SJSA1 (cell line): ENCODE measurements around the gene LRRC4C. TPM values are rescaled to one million over a fixed set of nuclear protein-coding genes. Genes with fewer than 3 reads are reported as not detected.
A peak's percentile ranks its signal among the peaks of the same experiment; 100 is the strongest.

ENCODE experiments used
- DNase-seq, 2 experiments: peaks; one replicate each; pipeline ENCODE4 v3.0.0-alpha.2; 2015 to 2020; ENCODE audit warnings: low spot score in 2 of 2, low read depth in 1 of 2
- H3K27ac ChIP-seq: fragments of 250-450 bp; sonication (Bioruptor Pico); 2 replicates; pipeline ENCODE4 v1.5.1; 2020; ENCODE audit warnings: mild to moderate bottlenecking, moderate library complexity
- H3K27me3 ChIP-seq: fragments of 250-450 bp; sonication (Bioruptor Pico); replicated peaks from 2 replicates; pipeline ENCODE4 v1.5.1; 2020; ENCODE audit warnings: mild to moderate bottlenecking, moderate library complexity
- H3K36me3 ChIP-seq: fragments of 250-450 bp; sonication (Bioruptor Pico); 2 replicates; pipeline ENCODE4 v1.5.1; 2020; ENCODE audit warnings: mild to moderate bottlenecking
- H3K4me1 ChIP-seq: fragments of 250-450 bp; sonication (Bioruptor Pico); replicated peaks from 2 replicates; pipeline ENCODE4 v1.6.1; 2021; ENCODE audit warnings: mild to moderate bottlenecking
- H3K4me3 ChIP-seq: fragments of 250-450 bp; sonication (Bioruptor Pico); 2 replicates; pipeline ENCODE4 v1.5.1; 2020; ENCODE audit warnings: mild to moderate bottlenecking
- H3K9me3 ChIP-seq: fragments of 250-450 bp; sonication (Bioruptor Pico); replicated peaks from 2 replicates; pipeline ENCODE4 v1.5.1; 2020; ENCODE audit warnings: mild to moderate bottlenecking
- total RNA-seq: library from RNA; depleted of rRNA; stranded (reverse); fragments of >200 nt; shearing (Covaris generic); gene quantifications from 2 replicates; pipeline ENCODE4 v1.2.3, GENCODE V29; 2014

Gene LRRC4C
- total RNA-seq, 1 experiment from 2014 or later: not detected

DNA sequence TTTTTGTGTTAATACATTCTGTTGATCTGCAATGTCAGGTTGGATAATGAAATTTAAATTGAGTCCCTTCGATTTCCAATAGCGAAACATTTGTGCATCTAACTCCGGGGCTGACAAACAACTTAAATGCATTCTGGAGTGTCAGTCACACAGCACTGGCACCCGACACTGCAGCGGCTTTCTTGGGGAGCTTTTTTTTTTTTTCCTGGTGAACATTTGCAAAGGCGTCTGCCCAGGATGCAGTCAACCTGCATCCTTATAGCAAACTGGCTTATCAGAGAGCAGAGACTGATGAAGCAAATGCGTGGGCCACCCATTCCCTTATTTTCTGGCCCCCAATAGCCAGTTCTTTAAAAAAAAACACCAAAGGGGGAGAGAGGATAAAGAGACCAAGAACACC is 1167.7 kb downstream of the LRRC4C start:
- Histone ChIP-seq H3K4me3 (no peak overlapping the region), H3K9me3 (0 out of 2 replicates have a peak, but pooled peaks cover 3% of the 10 kb centered on the region), H3K27ac (no peak overlapping the region), H3K27me3 (0 out of 2 replicates have a peak, but pooled peaks cover 17% of the 10 kb centered on the region), H3K4me1 (no peaks in the 10 kb centered on the region; the same call in 1 of the 2 replicates), H3K36me3 (no peaks in the 10 kb centered on the region)
- DNase-seq: no peak

DNA sequence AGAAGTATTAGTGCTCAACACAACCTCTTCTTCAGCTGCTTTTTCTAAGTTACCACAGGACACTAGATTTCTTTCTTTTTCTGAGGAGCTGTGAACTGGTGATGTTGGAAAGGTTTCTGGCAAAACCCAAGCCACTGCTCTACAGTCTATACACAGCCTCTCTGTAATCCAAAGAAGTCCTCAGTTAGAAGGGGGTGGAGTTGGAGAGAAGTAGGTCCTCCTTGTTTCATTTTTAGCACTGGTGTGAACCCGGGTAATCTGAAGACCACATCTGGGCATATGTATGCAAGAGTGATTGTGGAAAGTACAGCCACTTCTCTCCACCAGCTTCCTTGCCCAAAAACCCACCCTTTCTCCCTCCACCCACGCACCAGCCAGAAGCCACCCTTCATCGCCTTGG is 1168.1 kb downstream of the LRRC4C start:
- H3K36me3 ChIP-seq: no peaks in the 10 kb centered on the region
- H3K9me3 ChIP-seq: 0 out of 2 replicates have a peak, but pooled peaks cover 3% of the 10 kb centered on the region
- H3K4me3 ChIP-seq: no peak overlapping the region
- H3K27me3 ChIP-seq: 0 out of 2 replicates have a peak, but pooled peaks cover 20% of the 10 kb centered on the region
- no peak overlapping the region for H3K27ac ChIP-seq
- DNase-seq: no peak
- no peaks in the 10 kb centered on the region; the same call in 1 of the 2 replicates for H3K4me1 ChIP-seq

DNA sequence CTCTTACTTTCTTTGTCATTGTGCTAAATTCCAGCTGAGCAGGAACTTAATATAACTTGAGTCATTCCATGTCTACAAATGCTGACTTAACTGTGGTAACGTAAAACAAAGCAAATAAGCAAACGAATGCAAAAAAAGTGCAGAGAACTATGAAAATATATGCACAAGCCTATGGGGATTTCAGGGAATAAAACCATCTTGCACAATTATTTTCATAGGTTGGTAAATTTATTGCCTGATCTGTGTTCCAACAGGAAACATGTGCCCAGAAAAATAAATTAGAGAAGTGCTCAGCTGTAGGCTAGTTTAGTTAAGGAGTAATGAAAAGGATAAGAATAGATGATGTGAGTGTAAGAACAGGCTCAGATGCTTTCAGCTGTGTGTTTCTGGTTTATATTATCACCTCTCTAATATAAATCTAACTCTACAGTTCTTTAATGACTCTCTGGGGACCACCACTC is 1169.3 kb downstream of the LRRC4C start:
- peak in 1 of 2 experiments; percentile 7 for DNase-seq
- H3K27ac ChIP-seq: no peak overlapping the region

DNA sequence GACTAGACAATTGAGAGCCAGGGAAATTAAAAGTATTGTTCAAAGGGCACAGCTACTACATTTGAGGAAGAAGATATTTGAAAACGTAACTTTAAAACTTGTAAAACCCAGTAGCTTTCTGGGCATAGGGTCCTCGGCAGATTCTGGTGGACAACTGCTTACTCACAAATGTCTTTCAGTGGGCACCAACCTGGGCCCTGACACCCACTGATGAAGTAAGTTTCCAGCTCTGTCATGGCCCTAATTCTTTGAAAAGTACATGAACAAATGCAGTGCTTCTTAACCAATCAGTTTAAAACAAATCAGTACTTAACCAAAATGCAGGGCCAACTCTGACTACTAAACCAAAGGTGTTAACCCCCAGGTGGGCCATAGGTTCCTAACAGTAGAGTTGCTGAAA is 1170.1 kb downstream of the LRRC4C start:
- Histone ChIP-seq H3K36me3 (no peaks in the 10 kb centered on the region), H3K27ac (no peak overlapping the region), H3K27me3 (0 out of 2 replicates have a peak, but pooled peaks cover 20% of the 10 kb centered on the region), H3K9me3 (0 out of 2 replicates have a peak, but pooled peaks cover 3% of the 10 kb centered on the region), H3K4me3 (no peak overlapping the region), H3K4me1 (no peaks in the 10 kb centered on the region; the same call in 1 of the 2 replicates)
- DNase-seq: no peak

More for the DNA sequence above, 1169.3 kb downstream of the LRRC4C start:
- Histone ChIP-seq H3K4me1 (no peaks in the 10 kb centered on the region; the same call in 1 of the 2 replicates), H3K36me3 (no peaks in the 10 kb centered on the region), H3K9me3 (0 out of 2 replicates have a peak, but pooled peaks cover 3% of the 10 kb centered on the region), H3K27me3 (0 out of 2 replicates have a peak, but pooled peaks cover 20% of the 10 kb centered on the region), H3K4me3 (no peak overlapping the region)

DNA sequence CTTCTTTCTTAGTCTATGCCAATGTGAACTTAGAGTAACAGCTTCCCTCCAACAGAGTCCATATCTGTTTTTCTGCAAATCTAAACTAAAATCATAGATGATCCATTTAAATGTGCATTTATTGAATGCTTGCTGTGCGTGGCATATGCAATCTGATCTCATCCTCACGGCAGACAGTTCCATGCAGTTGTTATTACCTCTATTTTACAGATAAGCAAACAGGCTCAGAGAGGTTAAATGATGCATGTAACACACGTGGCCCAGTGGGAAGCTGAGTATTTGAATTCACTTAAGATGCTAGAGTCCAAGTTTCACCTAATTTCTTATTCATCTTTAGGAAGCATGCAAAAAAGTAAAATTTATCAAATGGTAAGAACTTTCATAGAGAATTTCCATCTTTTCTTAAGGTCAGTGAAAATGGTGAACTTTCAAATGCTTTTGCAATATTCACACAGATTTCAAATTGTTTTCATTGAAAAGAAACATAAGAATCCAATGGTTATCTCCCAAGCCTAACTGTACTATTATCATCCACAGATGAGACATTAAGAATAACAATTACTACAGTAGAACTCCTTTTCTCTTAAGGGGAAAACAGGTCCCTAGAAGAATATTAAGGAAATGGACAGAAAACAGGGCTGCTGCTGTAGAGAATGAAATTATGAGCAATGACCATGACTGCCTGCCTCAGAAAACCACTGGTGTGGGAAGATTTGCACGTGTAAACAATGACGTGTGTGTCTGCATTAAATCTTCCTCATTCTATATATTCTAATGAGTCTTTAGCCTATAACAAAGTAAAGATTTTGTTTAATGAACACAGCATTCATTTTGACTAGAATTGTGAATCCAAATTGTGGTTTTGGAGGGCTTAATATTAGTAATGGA is 1171.3 kb downstream of the LRRC4C start:
- H3K36me3 ChIP-seq: no peaks in the 10 kb centered on the region
- no peaks in the 10 kb centered on the region for H3K4me1 ChIP-seq
- no peak overlapping the region for H3K27ac ChIP-seq
- 0 out of 2 replicates have a peak, but pooled peaks cover 11% of the 10 kb centered on the region for H3K27me3 ChIP-seq
- no peak overlapping the region for H3K4me3 ChIP-seq
- DNase-seq: no peak
- H3K9me3 ChIP-seq: no peaks in the 10 kb centered on the region

DNA sequence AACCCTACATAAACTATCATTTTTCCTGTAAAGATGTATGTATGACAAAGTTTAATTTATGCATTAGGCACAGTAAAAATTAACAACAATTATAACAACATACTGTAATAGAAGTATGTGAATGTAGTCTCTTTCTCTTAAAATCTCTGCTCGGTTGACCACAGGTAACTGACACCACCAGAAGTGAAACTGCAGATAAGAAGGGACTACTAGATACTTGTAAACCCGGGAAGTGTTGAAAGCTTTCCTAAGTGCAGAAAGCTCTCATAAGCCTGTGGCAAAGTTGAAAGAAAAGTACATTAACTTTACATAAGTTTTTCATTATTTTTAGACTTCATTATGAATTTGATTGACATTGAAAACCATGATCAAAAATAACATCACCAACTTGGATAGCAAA is 1173.3 kb downstream of the LRRC4C start:
- no peaks in the 10 kb centered on the region for H3K4me1 ChIP-seq
- no peaks in the 10 kb centered on the region for H3K36me3 ChIP-seq
- H3K4me3 ChIP-seq: no peak overlapping the region
- no peak for DNase-seq
- H3K9me3 ChIP-seq: no peaks in the 10 kb centered on the region
- no peak overlapping the region for H3K27ac ChIP-seq
- 0 out of 2 replicates have a peak, but pooled peaks cover 11% of the 10 kb centered on the region for H3K27me3 ChIP-seq

DNA sequence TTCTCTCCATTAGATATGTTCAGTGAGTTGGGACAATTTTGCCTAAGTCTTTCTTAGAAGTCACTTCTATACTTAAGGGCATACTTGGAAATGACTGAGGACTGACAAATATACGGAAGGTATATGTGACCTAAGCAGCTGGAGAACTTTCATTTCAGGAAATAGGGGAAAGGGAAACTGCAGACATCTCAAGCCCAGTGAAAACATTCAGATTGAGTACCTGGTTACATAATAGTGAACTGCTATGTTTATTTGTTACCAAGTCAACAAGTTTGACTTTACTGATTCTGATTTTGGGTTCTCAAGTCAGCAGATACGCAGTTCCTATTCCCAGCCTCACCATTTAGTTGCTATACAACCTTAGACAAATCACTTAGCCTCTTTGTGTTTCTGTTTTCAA is 1173.9 kb downstream of the LRRC4C start:
- no peak overlapping the region for H3K4me3 ChIP-seq
- 0 out of 2 replicates have a peak, but pooled peaks cover 11% of the 10 kb centered on the region for H3K27me3 ChIP-seq
- no peaks in the 10 kb centered on the region for H3K9me3 ChIP-seq
- H3K4me1 ChIP-seq: no peaks in the 10 kb centered on the region
- H3K36me3 ChIP-seq: no peaks in the 10 kb centered on the region
- H3K27ac ChIP-seq: no peak overlapping the region
- DNase-seq: no peak

DNA sequence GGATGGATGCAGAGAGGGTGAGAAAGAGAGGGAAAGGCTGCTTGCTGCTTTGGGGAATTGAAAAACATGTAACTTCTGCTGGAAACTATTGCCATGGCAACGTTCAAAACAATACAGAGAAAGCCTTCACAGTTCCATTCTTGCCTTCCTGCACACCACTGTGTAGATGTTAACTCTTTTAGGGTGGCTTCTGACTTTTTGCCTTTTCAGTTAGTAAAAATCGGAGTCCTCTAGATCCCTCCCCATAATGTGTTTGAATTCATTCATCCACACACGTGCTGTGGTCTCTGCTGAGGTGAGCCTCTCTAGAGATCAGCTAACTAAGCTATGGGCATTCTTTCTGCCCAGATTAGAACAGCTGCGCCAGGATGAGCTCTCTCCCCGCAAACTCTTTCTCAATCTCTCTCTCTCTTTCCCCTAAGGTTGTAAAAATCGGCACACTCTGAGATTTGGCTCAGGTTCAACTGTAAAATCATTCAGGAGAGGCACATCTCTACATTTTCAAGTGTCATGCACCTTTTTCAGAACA is 1178.3 kb downstream of the LRRC4C start:
- Histone ChIP-seq H3K27ac (no peak overlapping the region), H3K4me1 (no peaks in the 10 kb centered on the region), H3K4me3 (no peak overlapping the region), H3K36me3 (no peaks in the 10 kb centered on the region), H3K27me3 (0 out of 2 replicates have a peak, but pooled peaks cover 9% of the 10 kb centered on the region), H3K9me3 (no peaks in the 10 kb centered on the region)
- DNase-seq: no peak

DNA sequence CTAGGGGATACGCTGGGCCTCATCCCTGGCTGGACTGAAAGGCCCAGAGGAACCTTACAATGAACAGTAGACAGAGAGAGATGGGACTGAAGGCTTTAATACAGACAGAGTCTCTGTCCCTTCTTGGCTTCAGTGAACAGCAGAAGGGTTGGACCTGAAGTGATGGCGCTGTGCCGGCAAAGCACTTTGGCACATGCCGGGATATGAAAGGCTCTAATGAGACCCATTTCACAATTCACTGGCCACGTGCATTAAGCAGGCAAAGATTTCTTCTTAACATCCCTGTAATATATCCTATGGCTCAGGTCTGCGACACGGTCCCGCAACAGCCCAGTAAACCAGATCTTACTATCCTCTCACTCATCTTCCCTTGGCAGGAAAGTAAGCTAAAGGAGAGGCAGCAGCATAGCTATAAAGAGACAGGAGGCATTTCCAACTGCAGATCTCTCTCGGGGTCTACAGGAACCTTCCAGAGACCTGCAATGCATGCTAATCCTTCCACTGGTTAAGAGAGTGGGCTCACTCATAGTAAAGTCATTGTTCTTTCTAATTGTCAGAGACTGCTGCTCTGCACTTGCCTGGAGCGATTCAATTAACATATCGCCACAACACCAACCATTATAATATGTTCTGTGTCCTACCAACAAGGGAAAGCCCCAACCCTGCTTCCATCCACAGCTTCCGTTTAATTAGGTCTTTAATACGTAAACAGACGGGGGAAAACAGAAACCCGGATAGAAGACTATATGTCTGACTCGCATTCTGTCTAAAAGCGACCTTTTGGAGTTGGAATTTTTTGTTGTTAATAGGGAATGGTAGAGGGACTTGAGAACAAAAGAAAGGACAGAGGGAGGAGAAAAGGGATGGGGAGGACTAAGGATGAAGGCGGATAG is 1179.0 kb downstream of the LRRC4C start:
- Histone ChIP-seq H3K4me1 (no peaks in the 10 kb centered on the region), H3K27me3 (peaks cover 9% of the 10 kb centered on the region; the same call in 1 of the 2 replicates), H3K36me3 (no peaks in the 10 kb centered on the region), H3K9me3 (no peaks in the 10 kb centered on the region), H3K27ac (no peak overlapping the region), H3K4me3 (no peak overlapping the region)
- no peak for DNase-seq

DNA sequence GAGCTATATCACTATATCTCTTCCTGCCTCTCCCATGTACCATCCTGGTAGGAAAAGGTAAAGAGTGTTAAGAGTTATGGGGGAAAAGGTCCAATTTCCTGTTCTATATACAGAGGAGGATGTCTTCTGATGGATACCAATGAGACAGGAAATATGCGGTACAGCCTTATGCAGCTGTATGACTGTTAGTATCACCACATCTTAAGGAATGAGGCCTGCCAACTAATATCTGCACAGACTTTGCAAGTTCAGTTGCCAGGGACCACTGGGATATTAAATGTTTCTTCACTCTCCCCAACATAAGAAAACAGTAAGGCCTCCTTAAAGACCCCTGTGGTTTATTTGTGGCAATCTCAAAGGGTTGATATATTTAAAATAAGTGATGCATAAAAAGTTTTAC is 1182.5 kb downstream of the LRRC4C start:
- peaks cover 9% of the 10 kb centered on the region; the same call in 1 of the 2 replicates for H3K27me3 ChIP-seq
- DNase-seq: no peak

DNA sequence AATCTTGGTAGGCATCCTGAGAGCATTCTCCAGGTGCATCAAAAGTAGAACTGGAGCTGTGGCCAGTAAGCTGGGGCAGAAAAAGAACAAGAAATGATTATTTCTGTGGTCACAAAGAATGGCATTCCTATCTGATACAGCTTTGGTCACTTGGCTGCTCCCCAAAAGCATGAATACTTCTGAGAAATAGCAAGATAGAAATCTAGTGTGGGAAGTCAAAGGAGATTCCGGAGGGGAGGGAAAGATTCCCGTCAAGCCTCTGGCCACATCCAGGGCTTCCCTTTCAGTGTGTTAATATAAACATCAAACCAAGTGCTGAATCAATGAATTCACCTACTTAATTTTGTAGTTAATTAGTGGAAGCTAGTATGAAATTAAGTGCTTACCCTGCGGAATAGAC is 1185.4 kb downstream of the LRRC4C start:
- Histone ChIP-seq H3K9me3 (no peaks in the 10 kb centered on the region), H3K27ac (no peak overlapping the region), H3K4me1 (no peaks in the 10 kb centered on the region), H3K27me3 (peaks cover 3% of the 10 kb centered on the region; the same call in 1 of the 2 replicates), H3K36me3 (no peaks in the 10 kb centered on the region), H3K4me3 (no peak overlapping the region)
- DNase-seq: no peak

More for the DNA sequence above, 1182.5 kb downstream of the LRRC4C start:
- Histone ChIP-seq H3K4me1 (no peaks in the 10 kb centered on the region), H3K27ac (no peak overlapping the region), H3K4me3 (no peak overlapping the region), H3K36me3 (no peaks in the 10 kb centered on the region), H3K9me3 (no peaks in the 10 kb centered on the region)

DNA sequence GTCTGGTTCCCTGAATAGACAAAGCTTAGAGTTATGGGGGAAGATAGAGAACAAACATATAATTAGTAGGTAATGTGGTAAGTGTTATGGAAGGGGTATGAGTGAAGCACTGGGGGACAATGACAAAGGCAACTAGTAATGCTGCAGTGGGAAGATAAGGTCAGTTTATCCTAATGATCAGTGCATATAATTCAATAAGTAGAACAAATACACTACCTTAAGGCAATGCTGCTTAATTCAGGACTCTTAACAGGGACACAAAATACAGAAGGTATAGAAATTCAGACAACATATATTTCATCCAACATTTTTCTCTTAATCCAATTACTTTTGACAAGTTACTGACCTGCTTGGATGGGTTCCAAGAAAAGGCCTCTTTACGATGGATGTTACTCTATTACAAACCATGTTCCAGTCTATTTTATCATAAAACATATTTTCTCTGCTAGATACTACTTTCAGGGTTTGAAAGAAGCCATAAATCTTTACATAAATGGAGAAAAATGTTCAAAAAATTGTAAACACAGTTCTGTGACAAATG is 1186.2 kb downstream of the LRRC4C start:
- Histone ChIP-seq H3K4me1 (no peaks in the 10 kb centered on the region), H3K36me3 (no peaks in the 10 kb centered on the region), H3K9me3 (no peaks in the 10 kb centered on the region), H3K4me3 (no peak overlapping the region), H3K27ac (no peak overlapping the region), H3K27me3 (no peaks in the 10 kb centered on the region; the same call in 1 of the 2 replicates)
- DNase-seq: no peak

DNA sequence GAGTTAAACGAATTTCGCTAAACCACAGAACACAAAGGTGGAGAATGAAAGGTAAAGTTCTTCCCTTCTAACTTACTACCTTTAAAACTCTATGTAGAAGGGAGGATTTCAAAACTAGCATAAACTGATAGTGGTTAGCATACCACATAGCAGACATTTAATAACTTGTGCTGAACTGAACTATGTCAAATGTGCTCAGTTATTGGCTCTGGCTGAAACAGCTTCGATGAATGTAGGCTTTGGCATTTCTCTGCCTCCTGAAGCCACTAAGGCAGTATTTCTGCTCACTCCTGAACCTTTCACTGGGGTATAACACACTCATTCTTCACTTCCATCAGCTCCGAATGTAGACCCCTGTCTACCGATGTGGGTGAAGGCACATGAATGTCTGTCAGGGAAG is 1188.1 kb downstream of the LRRC4C start:
- Histone ChIP-seq H3K4me1 (no peaks in the 10 kb centered on the region), H3K27me3 (no peaks in the 10 kb centered on the region; the same call in 1 of the 2 replicates), H3K9me3 (no peaks in the 10 kb centered on the region), H3K27ac (no peak overlapping the region), H3K36me3 (no peaks in the 10 kb centered on the region), H3K4me3 (no peak overlapping the region)
- no peak for DNase-seq
